Psoas muscle (tissue), 7 donors: ENCODE results near the gene ELP2. TPM values are rescaled to one million over a fixed set of nuclear protein-coding genes. Genes with fewer than 3 reads are reported as not detected.

Source experiments
- polyA plus RNA-seq, 3 donors: library from polyadenylated mRNA; stranded (reverse); fragments of 200-250 nt; gene quantifications; one replicate each; pipeline ENCODE4 v1.2.3, GENCODE V29; 2013
- total RNA-seq, 4 donors: library from RNA; stranded (reverse); fragmentation: NEBNext Ultra II Directional in 2 of 4; extraction: Animal tissue kit (Norgen Biotek cat#: 25700) in 2 of 4; gene quantifications; one replicate each; pipeline versions ENCODE4 v1.2.1 to v1.2.4, GENCODE V29; 2021 to 2023
- donor health status: healthy with polysubstance abuse.
- donor health status: DM: no; HTN: no; CAD: no; lungs with moderate emphysema.
- donor health status: Bipolar disorder and iron deficiency.
- donor health status: healthy.
- donor health status: DM: no; HTN: no; CAD: no.
- donor health status: DM: no; HTN: no; CAD: no.
- donor health status: DM: yes; HTN: yes; CAD: no.

ELP2 gene
- total and polyA plus RNA-seq, 7 donors = 25.0 to 65.5 (median 54.7) TPM

Other genes starting within 250 kb of the ELP2 start
- 10 to 100 TPM; 41.5 to 59.0 (median 50.3) TPM for gene RPRD1A, start 62.3 kb upstream of the ELP2 start, total RNA-seq
- 10 to 100 TPM; 24.9 to 67.1 (median 32.8) TPM for gene RPRD1A, start 62.3 kb upstream of the ELP2 start, polyA plus RNA-seq
- gene SLC39A6, start 559 bp upstream of the ELP2 start, total RNA-seq = 10 to 100 TPM in 3 of 4 donors, 1 to 10 TPM in 1; 10.0 to 21.3 (median 13.5) TPM
- 10 to 100 TPM in 2 of 3 donors, 1 to 10 TPM in 1; 8.9 to 21.6 (median 20.8) TPM for gene SLC39A6, start 559 bp upstream of the ELP2 start, polyA plus RNA-seq
- 1 to 10 TPM in 2 of 4 donors, under 1 TPM in 2; 0.30 to 4.8 (median 1.9) TPM for gene MOCOS, start 57.6 kb downstream of the ELP2 start, total RNA-seq
- gene MOCOS, start 57.6 kb downstream of the ELP2 start, polyA plus RNA-seq = 1 to 10 TPM in 1 of 3 donors, under 1 TPM in 2; 0.79 to 1.1 (median 0.94) TPM
- gene FHOD3, start 167.8 kb downstream of the ELP2 start, total RNA-seq = 10 to 100 TPM; 20.2 to 98.2 (median 33.5) TPM
- 10 to 100 TPM in 2 of 3 donors, 1 to 10 TPM in 1; 5.4 to 13.7 (median 10.8) TPM for gene FHOD3, start 167.8 kb downstream of the ELP2 start, polyA plus RNA-seq